Measurements from ENCODE around the gene GAS7. TPM values are rescaled to one million over a fixed set of nuclear protein-coding genes. Genes with fewer than 3 reads are reported as not detected.

Gene GAS7
- total RNA-seq, 4 donors from 2014 or later = 62.6 to 122 (median 77.0) TPM

DNA sequence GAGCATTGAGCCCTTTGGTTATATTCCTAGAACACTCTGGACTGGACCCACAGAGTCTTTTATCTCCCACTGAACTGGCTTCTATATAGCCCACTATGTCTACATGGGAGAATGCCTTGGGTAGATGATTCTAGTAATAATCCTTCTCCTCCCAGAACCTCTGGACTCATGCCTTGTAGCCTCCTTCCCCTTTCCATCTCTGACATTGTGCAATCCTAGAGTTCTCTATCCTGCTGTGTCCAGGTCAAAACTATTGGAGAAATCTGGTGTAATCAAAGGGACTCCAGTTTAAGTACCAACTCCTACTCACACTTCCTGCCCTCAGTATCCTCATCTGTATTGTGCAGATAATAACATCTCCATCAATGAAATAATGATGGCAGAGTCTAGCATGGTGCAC, 302.5 kb downstream of the GAS7 start:
- no peak for TF ChIP-seq POLR2A (IDR thresholded peaks at IDR 0.05)
- TF ChIP-seq CTCF (IDR thresholded peaks at IDR 0.05) = no peak
- no peak overlapping the region for H3K4me3 ChIP-seq
- ATAC-seq = peak; percentile 25
- no peak overlapping the region for H3K27ac ChIP-seq
- H3K9me3 ChIP-seq = peaks cover 0 to 12% (median 0%) of the 10 kb centered on the region in 3 donors
- H3K36me3 ChIP-seq = no peaks in the 10 kb centered on the region
- H3K27me3 ChIP-seq = no peaks in the 10 kb centered on the region
- H3K4me1 ChIP-seq = peaks cover 0 to 16% (median 6%) of the 10 kb centered on the region in 3 donors

GRCh38 chr17:9894231-9894630, 304.2 kb downstream of the GAS7 start:
- WGBS, 2 donors (ENCODE audit: low coverage in 1 of 2) = 86 to 100% methylated on average over 1 to 2 of the region's 3 CpGs
- Histone ChIP-seq H3K36me3 (no peaks in the 10 kb centered on the region), H3K4me3 (no peak overlapping the region), H3K27me3 (no peaks in the 10 kb centered on the region), H3K9me3 (peaks cover 0 to 12% (median 0%) of the 10 kb centered on the region in 3 donors), H3K27ac (no peak overlapping the region), H3K4me1 (peaks cover 0 to 2% (median 0%) of the 10 kb centered on the region in 3 donors)
- no peak for ATAC-seq
- no peak for TF ChIP-seq CTCF (IDR thresholded peaks at IDR 0.05)
- TF ChIP-seq EP300 (IDR thresholded peaks at IDR 0.05) = no peak
- no peak for TF ChIP-seq POLR2AphosphoS5 (IDR thresholded peaks at IDR 0.05)
- TF ChIP-seq POLR2A (IDR thresholded peaks at IDR 0.05) = no peak

GRCh38 chr17:9893411-9894012, 304.9 kb downstream of the GAS7 start:
- Histone ChIP-seq H3K9me3 (peaks cover 0 to 12% (median 0%) of the 10 kb centered on the region in 3 donors), H3K4me1 (no peaks in the 10 kb centered on the region), H3K4me3 (no peak overlapping the region), H3K36me3 (no peaks in the 10 kb centered on the region), H3K27ac (no peak overlapping the region), H3K27me3 (no peaks in the 10 kb centered on the region)
- TF ChIP-seq POLR2AphosphoS5 (IDR thresholded peaks at IDR 0.05) (no peak), CTCF (IDR thresholded peaks at IDR 0.05) (no peak), POLR2A (IDR thresholded peaks at IDR 0.05) (no peak), EP300 (IDR thresholded peaks at IDR 0.05) (no peak)
- 69 to 100% methylated on average over 3 of the region's 3 CpGs for WGBS, 2 donors (ENCODE audit: low coverage in 1 of 2)
- no peak for ATAC-seq

DNA sequence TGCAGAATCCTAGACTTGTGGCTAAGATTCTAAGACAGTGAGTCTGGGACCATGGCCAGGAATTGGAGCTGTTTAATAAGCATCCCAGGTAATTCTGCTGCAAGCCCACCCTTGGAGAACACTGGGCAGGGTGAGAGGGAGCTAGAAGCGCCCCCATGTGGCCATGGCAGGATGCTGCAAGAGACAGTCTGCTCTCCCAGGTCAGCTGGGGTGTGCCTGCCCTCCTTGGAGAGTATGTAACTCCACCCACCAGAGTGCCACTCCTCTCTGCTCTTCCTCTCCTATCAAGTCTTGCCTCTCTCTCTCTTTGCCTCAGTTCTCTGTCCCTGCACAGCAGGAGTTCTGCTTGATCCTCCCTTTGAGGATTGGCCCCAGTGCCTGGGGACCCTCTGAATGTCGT, 308.3 kb downstream of the GAS7 start:
- ATAC-seq = no peak

More for the DNA sequence above, 308.3 kb downstream of the GAS7 start:
- Histone ChIP-seq H3K27me3 (no peaks in the 10 kb centered on the region), H3K9me3 (peaks cover 0 to 9% (median 0%) of the 10 kb centered on the region in 3 donors), H3K27ac (no peak overlapping the region), H3K4me1 (no peaks in the 10 kb centered on the region), H3K4me3 (no peak overlapping the region), H3K36me3 (no peaks in the 10 kb centered on the region)
- TF ChIP-seq POLR2AphosphoS5 (IDR thresholded peaks at IDR 0.05) (no peak), POLR2A (IDR thresholded peaks at IDR 0.05) (no peak), CTCF (IDR thresholded peaks at IDR 0.05) (peak; percentile 26 to 66 (median 40))
- WGBS, 2 donors (ENCODE audit: low coverage in 1 of 2) = 0 to 33% methylated on average over 1 of the region's 2 CpGs

All from gastroesophageal sphincter (tissue), 4 donors.